GM10847 (cell line): Measurements from ENCODE around the gene SCRN2.

ENCODE experiments used
- POLR2A ChIP-seq: IDR thresholded peaks from 2 replicates; pipeline ENCODE4 v1.6.1; 2011; ENCODE audit not compliant: insufficient read length; ENCODE audit errors: extremely low read depth

Gene SCRN2

DNA sequence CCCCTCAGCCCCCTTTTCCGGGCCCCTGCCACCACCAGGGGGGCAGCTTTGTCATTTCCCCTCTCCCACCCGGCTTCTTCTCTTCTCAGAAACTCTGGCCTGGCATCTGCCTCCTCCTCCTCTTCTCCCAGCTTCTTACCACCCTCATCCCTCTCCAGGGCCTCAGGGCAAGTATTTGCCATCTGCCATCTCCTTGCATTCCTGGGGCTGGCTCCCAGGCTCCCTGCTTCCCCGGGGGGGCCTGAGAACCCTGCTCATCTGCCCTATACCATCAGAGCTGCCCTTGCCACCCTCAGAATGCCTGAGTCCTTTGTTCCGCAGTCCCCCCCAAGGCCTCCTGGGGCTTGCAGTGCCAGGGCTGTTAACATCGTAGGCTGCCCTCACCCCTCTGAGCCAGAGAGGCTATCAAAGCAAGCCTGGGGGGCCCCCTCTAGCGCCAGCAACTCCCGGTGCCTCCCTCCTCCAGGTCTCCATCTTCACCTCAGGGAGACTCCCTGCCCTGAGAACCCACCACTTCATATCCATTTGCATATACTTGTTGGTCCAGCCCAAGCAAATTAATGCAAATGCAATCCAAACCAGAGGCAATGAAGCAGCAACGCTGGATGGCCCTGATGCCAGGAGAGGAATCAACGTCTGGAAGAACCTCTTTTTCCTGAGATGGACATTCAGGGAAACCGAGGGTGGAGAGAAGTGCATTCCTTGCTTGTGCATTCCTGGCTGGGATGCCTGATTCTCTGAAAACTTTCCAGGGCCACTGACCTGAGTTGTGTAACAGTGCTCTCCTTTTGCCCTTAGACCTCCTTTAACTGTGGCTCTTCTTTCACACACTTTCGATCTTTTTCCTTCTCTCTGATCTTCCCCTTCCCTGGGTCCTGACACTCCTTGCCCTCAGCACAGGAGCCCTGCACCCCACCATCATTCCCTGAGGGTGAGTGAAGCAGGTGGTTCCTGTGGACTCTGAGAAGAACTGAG lies 34.2 kb upstream of the SCRN2 start:
- no peak for TF ChIP-seq POLR2A

DNA sequence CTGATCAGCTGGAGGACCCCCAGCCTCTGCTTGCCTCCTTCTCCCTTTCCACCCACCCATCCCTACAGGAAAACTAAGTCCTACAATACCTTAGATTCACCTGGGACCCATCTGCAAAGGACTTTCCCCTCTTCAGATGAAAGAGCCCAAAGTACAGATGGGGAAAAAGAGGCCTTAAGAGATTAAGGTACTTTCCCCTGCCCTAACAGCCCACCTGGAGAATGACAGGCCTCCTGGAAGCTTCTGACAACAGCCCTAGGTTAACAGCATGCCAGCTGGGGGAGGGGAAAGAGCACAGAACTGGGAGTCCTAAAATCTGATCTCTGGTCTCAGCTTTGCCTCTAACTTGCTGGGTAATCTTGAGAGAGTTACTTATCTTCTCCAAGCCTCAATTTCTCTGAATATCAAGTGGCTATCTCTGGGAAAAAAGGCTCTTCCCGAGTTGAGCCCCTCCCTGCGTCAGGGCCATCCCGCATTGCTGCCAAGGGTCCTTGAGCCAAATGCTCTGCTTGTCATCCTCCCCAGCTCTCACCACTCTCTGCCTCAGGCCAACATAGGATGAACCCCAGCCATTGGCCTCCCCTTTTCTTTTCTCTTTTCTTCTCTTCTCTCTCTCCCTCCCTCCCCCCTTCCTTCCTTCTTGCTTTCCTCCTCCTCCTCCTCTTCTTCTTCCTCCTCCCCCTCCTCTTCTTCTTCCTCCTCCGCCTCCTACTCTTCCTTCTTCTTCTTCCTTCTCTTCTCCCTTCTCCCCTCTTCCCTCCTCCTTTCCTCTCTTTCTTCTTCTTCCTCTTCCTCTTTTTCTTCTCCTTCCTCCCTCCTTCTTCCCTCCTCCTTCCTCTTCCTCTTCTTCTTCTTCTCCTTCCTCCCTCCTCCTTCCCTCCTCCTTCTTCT lies 32.4 kb upstream of the SCRN2 start:
- TF ChIP-seq POLR2A: no peak

DNA sequence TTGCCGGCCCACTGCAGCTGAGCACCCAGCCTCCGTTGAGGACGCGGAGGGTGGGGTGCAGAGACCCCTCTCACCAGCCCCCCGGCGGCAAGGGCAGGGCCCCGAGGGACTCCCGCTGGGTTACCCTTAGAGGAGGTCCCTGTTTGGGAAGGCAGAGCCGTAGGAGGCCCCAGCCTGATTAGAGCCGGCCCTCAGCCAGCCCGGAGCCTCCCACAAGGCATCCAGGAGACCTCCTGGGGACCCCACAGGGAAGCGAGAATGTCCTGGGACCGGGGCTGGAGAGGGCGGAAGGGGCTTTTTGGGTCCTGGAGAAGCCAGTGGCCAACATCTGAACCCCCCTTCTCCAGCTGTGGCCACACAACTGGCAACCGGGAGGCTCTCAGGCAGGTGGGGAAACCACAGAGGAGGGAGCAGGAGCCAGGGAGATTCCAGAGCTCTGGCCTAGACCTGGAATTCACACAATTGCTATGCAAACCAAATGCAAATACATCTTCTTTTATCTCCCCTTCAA lies 31.6 kb upstream of the SCRN2 start:
- TF ChIP-seq POLR2A: no peak

DNA sequence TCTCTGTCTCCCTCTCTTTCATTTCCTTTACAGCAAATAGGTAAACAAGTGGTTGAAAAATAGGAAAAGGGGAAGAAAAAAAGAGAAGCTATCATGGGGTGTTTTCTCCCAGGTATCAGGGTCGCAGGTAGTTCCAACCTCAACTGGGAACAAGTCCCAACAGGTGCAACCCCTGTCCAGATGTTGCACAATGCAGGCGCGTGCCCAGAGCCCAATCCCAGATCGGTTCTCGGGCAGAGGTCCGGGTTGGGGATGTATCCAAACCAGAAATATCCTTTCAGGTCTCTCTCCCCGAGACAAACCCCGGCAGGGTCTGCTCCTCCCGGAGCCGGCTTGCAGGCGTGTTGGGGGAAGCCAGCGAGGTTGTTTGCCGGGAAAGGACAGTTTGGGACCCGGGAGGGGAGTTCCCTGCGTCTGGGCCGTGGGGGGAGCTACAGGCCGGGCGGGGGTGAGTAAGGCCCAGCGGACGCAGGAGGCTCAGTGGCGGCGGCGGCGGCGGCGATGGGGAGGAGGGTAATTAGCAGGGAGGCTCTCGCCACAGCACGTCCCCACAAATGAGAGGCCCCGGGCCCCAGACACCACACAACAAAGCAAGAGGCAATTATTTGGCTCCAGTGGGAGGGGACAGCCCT lies 31.1 kb upstream of the SCRN2 start:
- no peak for TF ChIP-seq POLR2A

DNA sequence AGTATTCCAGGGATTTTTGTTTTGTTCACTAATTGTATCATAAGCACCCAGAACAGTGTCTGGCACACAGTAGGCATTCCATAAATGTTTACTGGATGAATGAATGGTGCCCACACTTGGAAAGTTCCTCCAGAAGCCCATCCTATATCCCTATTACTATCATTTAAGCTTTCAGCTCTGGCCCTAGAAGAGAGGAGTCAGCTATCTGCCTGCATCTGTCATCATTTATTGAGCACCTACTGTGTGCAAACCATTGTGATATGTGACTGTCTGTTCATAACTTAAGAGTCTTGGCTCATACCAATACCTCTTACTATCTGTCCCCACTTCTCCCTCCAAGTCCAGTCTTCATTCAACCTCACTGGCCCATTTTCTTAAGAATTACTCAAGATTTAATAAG lies 30.0 kb upstream of the SCRN2 start:
- TF ChIP-seq POLR2A: no peak

DNA sequence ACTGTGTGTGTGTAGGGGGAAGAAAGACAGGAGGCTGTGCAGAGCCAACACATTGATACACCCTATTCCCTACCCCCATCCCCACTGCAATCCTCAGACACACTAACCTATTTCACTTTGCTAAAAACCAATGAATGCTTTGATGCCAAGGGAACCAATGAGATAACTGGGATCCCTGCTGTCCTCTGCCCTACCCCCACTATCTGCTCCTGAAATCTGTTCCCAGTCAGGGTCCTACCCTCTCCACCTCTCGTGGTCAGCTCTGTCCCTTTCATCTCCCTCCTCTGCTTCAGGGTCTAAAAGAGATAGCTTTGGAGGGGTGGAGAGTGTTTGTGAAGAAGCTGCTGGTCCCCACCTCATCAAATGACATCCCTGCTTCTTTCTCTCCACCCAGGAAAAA lies 29.0 kb upstream of the SCRN2 start:
- no peak for TF ChIP-seq POLR2A

DNA sequence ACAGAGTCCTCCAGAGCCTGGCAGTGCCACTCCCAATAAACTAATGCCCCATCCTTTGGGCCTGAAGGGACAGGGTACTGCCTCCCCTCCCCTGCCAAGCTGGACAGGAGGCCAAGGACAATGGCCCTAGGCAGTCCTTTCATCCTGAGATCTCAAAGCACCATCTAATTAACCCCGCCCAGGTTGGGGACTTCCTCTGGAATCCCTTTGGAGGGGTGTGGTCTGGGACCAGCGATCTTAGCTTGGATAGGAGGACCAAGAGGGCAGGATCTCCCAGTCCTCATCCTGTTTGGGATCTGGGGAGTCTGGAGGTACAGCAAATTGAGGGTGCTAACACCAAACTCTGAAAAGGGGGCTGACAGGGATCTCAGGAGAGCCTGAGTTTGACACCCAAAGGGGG lies 28.0 kb upstream of the SCRN2 start:
- no peak for TF ChIP-seq POLR2A

DNA sequence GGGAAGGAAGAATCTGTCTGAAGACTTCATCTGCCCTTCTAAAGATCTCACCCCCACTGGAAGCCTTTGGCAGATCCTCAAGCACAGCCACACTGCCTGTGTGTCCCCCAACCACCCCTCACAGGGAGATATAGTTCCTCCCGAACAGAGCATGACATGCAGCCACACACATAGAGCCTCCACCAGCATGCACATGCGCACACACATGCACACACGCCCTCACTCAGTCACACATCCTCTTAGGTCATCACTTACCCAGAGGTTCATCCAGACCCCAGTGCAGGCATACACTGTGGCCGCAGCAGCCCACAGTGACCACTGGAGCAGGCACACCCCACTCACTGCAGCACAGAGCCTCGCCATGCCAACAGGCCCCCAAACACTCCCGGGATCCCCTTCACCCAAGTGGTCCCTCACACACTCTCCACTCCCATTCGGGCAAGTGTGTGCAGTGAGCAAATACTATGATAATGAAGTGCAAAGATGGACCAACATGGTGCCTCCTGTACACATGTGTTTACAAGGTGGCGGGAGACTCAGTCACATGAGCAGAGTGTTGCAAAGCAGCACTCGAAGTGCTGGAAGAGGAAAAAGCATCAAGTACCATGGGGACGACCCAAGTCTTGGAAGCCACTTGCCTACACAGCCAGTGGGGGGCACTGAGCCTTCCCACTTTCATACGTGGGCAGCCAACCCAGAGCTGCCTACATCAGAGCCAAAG lies 26.9 kb upstream of the SCRN2 start:
- TF ChIP-seq POLR2A: no peak

DNA sequence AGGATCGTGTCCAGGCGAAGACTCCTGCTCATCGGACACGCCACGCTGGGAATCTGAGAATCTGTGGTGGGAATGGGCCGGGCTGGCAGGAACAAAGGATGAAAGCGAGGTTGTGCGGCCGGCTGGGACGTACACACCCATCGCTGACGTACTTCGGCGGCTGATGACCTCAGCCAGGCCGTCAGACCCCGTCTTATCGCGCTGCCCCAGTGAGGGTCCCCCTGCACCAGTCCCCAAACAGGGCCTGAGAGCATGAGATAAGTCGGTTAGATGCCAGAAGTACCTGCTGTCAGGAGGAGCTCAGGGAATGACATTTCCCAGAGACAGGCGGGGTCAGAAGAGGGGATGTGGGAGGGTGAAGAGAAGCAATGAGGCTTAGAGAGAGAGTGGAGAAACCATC lies 25.9 kb upstream of the SCRN2 start:
- TF ChIP-seq POLR2A: no peak

- no peak for TF ChIP-seq POLR2A
Measured at GRCh38 chr17:47864791-47865216, 23.7 kb upstream of the SCRN2 start.

GRCh38 chr17:47862621-47863440 lies 21.8 kb upstream of the SCRN2 start:
- no peak for TF ChIP-seq POLR2A

DNA sequence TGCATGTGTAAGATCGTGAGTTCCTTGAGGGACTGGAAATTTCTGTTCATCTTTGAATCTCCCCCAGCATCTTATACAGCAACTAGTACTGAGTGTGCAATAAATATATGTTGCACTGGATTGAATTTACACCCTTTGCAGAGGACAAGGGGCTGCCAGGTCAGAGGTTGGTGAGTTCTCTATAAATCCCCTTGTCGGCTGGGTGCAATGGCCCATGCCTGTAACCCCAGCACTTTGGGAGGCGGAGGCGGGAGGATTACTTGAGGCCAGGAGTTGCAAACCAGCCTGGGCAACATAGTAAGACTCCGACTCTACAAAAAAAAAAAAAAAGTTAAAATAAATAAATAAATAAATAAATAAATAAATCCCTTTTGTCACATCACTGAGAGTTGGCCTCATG lies 19.3 kb upstream of the SCRN2 start:
- no peak for TF ChIP-seq POLR2A

DNA sequence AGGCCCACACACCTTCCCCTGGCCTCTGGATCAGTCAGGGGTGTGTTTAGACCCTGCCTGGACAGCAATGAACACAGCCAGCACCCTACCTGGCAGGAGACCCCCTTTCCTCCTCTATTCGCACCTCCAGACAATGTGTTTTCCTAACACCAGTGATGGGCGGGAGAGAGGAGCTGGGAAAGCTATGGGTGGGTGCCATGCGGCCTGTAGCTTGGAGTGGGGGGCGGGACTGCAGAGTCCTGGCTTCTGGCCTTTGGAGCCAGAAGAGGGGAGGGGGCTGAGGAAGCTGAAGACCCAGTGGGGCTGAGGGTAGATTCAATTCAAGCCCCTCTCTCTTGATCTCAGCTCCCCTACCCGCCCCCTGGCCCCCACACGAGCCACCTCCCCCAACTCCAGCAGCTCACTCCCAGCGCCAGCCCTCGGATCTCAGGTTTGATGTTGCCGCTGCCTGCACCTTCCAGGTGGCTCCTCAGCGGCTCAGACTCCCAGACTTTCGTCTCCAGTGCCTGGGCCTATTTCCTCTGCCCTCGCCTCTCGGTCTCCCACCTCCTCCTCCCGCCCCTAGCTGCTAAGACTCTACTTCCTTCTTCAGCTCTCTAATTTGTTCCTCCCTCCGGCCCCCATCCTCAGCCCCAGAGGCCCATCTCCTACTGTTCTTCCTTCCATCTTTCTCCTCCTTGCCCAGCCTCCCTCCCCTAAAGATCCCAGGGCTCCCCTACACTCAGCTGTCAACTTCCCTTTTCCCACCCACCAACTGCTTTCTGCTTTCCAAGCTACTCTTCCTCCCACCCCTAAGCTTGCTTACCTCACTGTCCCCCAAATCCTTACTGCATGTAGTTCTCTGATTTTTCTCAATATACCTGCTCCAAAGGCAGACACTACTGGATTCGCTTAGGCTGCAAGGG lies 16.7 kb upstream of the SCRN2 start:
- no peak for TF ChIP-seq POLR2A
